Tibial artery (tissue), 4 donors: Measurements from ENCODE around the gene CGB2.

ENCODE experiments used
- DNase-seq, 2 donors: peaks; one replicate each; pipeline ENCODE4 v3.0.0-alpha.2; 2019
- H3K27ac ChIP-seq, 2 donors: fragments of 200-600 bp; sonication (generic) in 1 of 2; 1 replicate in 1 of 2; 2 replicates in 1 of 2; pipeline ENCODE4 v1.5.1; 2018 to 2019; ENCODE audit warnings: mild to moderate bottlenecking in 1 of 2
- H3K27me3 ChIP-seq, 2 donors: fragments of 200-600 bp; sonication (generic) in 1 of 2; one replicate each; pipeline versions ENCODE4 v1.5.1 to v1.6.0; 2016 to 2019
- H3K36me3 ChIP-seq, 3 donors: fragments of 200-600 bp; sonication (generic) in 2 of 3; one replicate each; pipeline ENCODE4 v1.5.1; 2016 to 2019; ENCODE audit warnings: mild to moderate bottlenecking in 2 of 3
- H3K4me1 ChIP-seq, 4 donors: fragments of 200-600 bp; sonication (generic) in 2 of 4; 1 replicate in 3 of 4; 2 replicates in 1 of 4; pipeline ENCODE4 v1.5.1; 2016 to 2019
- H3K4me3 ChIP-seq, 2 donors: fragments of 200-600 bp; sonication (generic) in 1 of 2; 1 replicate in 1 of 2; 2 replicates in 1 of 2; pipeline ENCODE4 v1.5.1; 2018 to 2019; ENCODE audit warnings: mild to moderate bottlenecking in 2 of 2
- H3K9me3 ChIP-seq, 3 donors: fragments of 200-600 bp; sonication (generic) in 1 of 3; one replicate each; pipeline ENCODE4 v1.5.1; 2016 to 2019
- CTCF ChIP-seq, 2 experiments: fragments of 200-600 bp in 1 of 2; fragments of 450-650 bp in 1 of 2; IDR thresholded peaks; one replicate each; pipeline ENCODE4 v1.5.1; 2017 to 2019; ENCODE audit warnings: antibody characterized with exemption in 2 of 2, mild to moderate bottlenecking in 1 of 2, moderate library complexity in 1 of 2
- intact Hi-C: fragments of 100-400 bp; cut with DNase I; formaldehyde crosslinking; loops from one replicate; pipeline ENCODE4 v1.15.0; 2023; ENCODE audit warnings: low total_unique reads

The CGB2 gene

DNA sequence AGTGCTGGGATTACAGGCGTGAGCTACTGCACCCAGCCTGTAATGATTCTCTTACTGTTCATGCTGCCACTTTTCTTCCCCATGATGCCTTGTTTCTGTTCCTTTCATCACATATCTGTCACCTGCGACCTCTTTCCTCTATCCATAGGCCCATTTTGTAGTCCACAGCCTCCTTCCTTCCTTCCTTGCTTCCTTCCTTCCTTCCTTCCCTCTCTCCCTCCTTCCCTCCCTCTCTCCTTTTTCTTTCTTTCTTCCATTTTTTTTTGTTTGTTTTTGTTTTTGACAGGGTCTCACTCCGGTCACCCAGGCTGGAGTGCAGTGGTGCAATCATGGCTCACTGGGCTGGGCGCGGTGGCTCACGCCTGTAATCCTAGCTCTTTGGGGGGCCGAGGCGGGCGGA lies 42.8 kb upstream of the CGB2 start:
- H3K36me3 ChIP-seq = peaks cover 34 to 61% (median 44%) of the 10 kb centered on the region in 3 donors
- no peak for TF ChIP-seq CTCF (IDR thresholded peaks at IDR 0.05)
- peaks cover 0 to 27% (median 24%) of the 10 kb centered on the region in 4 donors for H3K4me1 ChIP-seq
- H3K9me3 ChIP-seq = no peaks in the 10 kb centered on the region
- no peak overlapping the region for H3K27ac ChIP-seq
- no peak overlapping the region for H3K4me3 ChIP-seq
- no peak for DNase-seq
- no peaks in the 10 kb centered on the region for H3K27me3 ChIP-seq
- intact Hi-C loops = no loop called here

GRCh38 chr19:48989701-48990291 lies 41.9 kb upstream of the CGB2 start:
- Histone ChIP-seq H3K4me1 (peaks cover 0 to 36% (median 32%) of the 10 kb centered on the region in 4 donors), H3K9me3 (no peaks in the 10 kb centered on the region), H3K27ac (peak overlapping the region; percentile 16 to 98), H3K4me3 (no peak overlapping the region), H3K27me3 (no peaks in the 10 kb centered on the region), H3K36me3 (peaks cover 24 to 51% (median 34%) of the 10 kb centered on the region in 3 donors)
- DNase-seq = no peak
- intact Hi-C loops = loop anchor here (10.0 kb wide), 1 partner anchor 345 kb away; the partner anchor contains the start of gene CA11
- no peak for TF ChIP-seq CTCF (IDR thresholded peaks at IDR 0.05)

GRCh38 chr19:48990400-48990799 lies 41.3 kb upstream of the CGB2 start:
- H3K4me3 ChIP-seq = no peak overlapping the region
- H3K36me3 ChIP-seq = peaks cover 18 to 45% (median 28%) of the 10 kb centered on the region in 3 donors
- DNase-seq = no peak
- H3K9me3 ChIP-seq = no peaks in the 10 kb centered on the region
- H3K4me1 ChIP-seq = peaks cover 0 to 42% (median 33%) of the 10 kb centered on the region in 4 donors
- no peak for TF ChIP-seq CTCF (IDR thresholded peaks at IDR 0.05)
- peak overlapping the region in 1 of 2 donors; percentile 98 for H3K27ac ChIP-seq
- no peaks in the 10 kb centered on the region for H3K27me3 ChIP-seq
- intact Hi-C loops = loop anchor here (10.0 kb wide), 1 partner anchor 346 kb away; the partner anchor contains the start of gene CA11

- intact Hi-C loops = loop anchor here (10.0 kb wide), 1 partner anchor 346 kb away; the partner anchor contains the start of gene CA11
- no peaks in the 10 kb centered on the region for H3K9me3 ChIP-seq
- H3K27me3 ChIP-seq = no peaks in the 10 kb centered on the region
- H3K36me3 ChIP-seq = peaks cover 16 to 38% (median 22%) of the 10 kb centered on the region in 3 donors
- H3K27ac ChIP-seq = peak overlapping the region; percentile 98 to 99
- TF ChIP-seq CTCF (IDR thresholded peaks at IDR 0.05) = no peak
- peak overlapping the region; percentile 85 to 97 for H3K4me3 ChIP-seq
- DNase-seq = no peak
- peaks cover 0 to 44% (median 33%) of the 10 kb centered on the region in 4 donors for H3K4me1 ChIP-seq
Measured at GRCh38 chr19:48991011-48991609, 40.6 kb upstream of the CGB2 start.

- Histone ChIP-seq H3K27ac (peak overlapping the region; percentile 98 to 99), H3K9me3 (no peaks in the 10 kb centered on the region), H3K36me3 (peaks cover 12 to 29% (median 17%) of the 10 kb centered on the region in 3 donors), H3K27me3 (no peaks in the 10 kb centered on the region), H3K4me3 (peak overlapping the region; percentile 85 to 97), H3K4me1 (peaks cover 0 to 44% (median 33%) of the 10 kb centered on the region in 4 donors)
- intact Hi-C loops = loop anchor here (10.0 kb wide), 1 partner anchor 347 kb away; the partner anchor contains the start of gene CA11
- peak; percentile 85 to 90 for DNase-seq
- TF ChIP-seq CTCF (IDR thresholded peaks at IDR 0.05) = no peak
Measured at GRCh38 chr19:48991873-48992580, 39.7 kb upstream of the CGB2 start.
